ENCODE data around the gene SPSB2. TPM values are rescaled to one million over a fixed set of nuclear protein-coding genes. Genes with fewer than 3 reads are reported as not detected.

Gene SPSB2
- total RNA-seq, 1 experiment from 2014 or later = 8.1 TPM

DNA sequence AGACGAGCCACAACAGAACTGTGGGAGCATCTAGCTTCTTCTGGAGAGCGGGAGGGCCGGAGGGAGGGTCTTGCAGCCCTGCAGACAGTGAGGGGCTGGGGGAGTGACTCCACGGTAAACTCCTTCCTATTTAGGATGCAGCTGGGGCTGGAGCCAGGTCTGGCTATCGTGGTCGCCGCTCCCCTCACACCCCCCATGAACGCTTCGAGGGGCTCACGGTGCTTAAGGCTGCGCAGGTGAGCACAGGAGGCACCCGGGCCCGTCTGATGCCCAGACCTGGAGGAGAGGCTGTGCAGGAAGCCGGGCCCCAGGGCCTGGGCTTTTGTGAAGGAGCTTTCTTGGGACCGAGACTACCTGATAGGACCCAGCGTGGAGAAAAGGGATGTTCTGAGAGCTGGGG lies 36.3 kb downstream of the SPSB2 start:
- ChIA-PET CTCF (no interaction called here), POLR2A (ENCODE audit: low non-redundant PET) (no interaction called here)
- no peak for TF ChIP-seq EZH2 (IDR thresholded peaks at IDR 0.05; ENCODE audit: borderline replicate concordance, low read depth, low read length, poor library complexity, severe bottlenecking)
- TF ChIP-seq, protein P1, sequence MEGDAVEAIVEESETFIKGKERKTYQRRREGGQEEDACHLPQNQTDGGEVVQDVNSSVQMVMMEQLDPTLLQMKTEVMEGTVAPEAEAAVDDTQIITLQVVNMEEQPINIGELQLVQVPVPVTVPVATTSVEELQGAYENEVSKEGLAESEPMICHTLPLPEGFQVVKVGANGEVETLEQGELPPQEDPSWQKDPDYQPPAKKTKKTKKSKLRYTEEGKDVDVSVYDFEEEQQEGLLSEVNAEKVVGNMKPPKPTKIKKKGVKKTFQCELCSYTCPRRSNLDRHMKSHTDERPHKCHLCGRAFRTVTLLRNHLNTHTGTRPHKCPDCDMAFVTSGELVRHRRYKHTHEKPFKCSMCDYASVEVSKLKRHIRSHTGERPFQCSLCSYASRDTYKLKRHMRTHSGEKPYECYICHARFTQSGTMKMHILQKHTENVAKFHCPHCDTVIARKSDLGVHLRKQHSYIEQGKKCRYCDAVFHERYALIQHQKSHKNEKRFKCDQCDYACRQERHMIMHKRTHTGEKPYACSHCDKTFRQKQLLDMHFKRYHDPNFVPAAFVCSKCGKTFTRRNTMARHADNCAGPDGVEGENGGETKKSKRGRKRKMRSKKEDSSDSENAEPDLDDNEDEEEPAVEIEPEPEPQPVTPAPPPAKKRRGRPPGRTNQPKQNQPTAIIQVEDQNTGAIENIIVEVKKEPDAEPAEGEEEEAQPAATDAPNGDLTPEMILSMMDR (conservative IDR thresholded peaks at IDR 0.05; ENCODE audit: low read depth, low read length) = no peak
- no peak overlapping the region for H3K4me3 ChIP-seq (ENCODE audit: low read depth, low read length, poor library complexity, severe bottlenecking)
- BruUV-seq (replicated peaks) = no TSS peak
- intact Hi-C loops (cut with micrococcal nuclease; ENCODE audit: unreplicated experiment) = no loop called here
- H3K4me1 ChIP-seq (ENCODE audit: insufficient read depth, low read length, poor library complexity, severe bottlenecking) = no peaks in the 10 kb centered on the region
- no peak for DNase-seq (ENCODE audit: low spot score)
- H3K36me3 ChIP-seq (ENCODE audit: insufficient read depth, low read length, poor library complexity, severe bottlenecking) = peaks cover 51% of the 10 kb centered on the region
- no peaks in the 10 kb centered on the region for H3K27me3 ChIP-seq (replicated peaks; ENCODE audit: insufficient read depth, low read depth, low read length, poor library complexity)
- no peaks in the 10 kb centered on the region for H3K9me3 ChIP-seq (ENCODE audit: low read depth, low read length, poor library complexity, severe bottlenecking)
- no peak overlapping the region for H3K27ac ChIP-seq (ENCODE audit: low read depth, low read length, poor library complexity, severe bottlenecking)

DNA sequence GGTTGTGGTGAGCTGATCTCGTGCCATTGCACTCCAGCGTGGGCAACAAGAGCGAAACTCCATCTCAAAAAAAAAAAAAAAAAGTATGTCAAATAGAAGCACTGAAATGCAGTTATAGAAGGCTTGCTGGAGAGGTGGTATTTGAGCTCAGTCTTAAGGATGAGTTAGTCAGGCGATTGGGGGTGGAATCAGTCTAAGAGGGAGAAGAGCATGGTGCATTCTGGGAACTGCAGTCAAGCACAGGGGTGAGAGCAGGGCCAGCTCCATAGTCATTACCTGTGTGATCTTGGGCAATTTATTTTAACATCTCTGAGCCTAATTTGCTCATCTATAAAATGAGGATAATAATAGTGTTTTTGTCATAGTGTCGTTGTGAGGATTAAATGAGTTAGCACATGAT lies 38.2 kb downstream of the SPSB2 start:
- TF ChIP-seq EZH2 (IDR thresholded peaks at IDR 0.05; ENCODE audit: borderline replicate concordance, low read depth, low read length, poor library complexity, severe bottlenecking) = no peak
- TF ChIP-seq, protein P1 (conservative IDR thresholded peaks at IDR 0.05; ENCODE audit: low read depth, low read length) = no peak
- no peaks in the 10 kb centered on the region for H3K9me3 ChIP-seq (ENCODE audit: low read depth, low read length, poor library complexity, severe bottlenecking)
- ChIA-PET POLR2A (ENCODE audit: low non-redundant PET) (interaction anchor here (1.0 kb wide), 1 partner anchor 9 kb away, joined by 3 read pairs; no protein-coding TSS in a partner anchor), CTCF (interaction anchor here (0.9 to 1.4 kb wide), 2 partner anchors 38 to 277 kb away, joined by 5 to 8 read pairs; partner anchors contain the start of gene SPSB2)
- no peak overlapping the region for H3K4me3 ChIP-seq (ENCODE audit: low read depth, low read length, poor library complexity, severe bottlenecking)
- no peaks in the 10 kb centered on the region for H3K27me3 ChIP-seq (replicated peaks; ENCODE audit: insufficient read depth, low read depth, low read length, poor library complexity)
- intact Hi-C loops (cut with micrococcal nuclease; ENCODE audit: unreplicated experiment) = no loop called here
- BruUV-seq (replicated peaks) = no TSS peak
- no peaks in the 10 kb centered on the region for H3K4me1 ChIP-seq (ENCODE audit: insufficient read depth, low read length, poor library complexity, severe bottlenecking)
- H3K27ac ChIP-seq (ENCODE audit: low read depth, low read length, poor library complexity, severe bottlenecking) = no peak overlapping the region
- no peak for DNase-seq (ENCODE audit: low spot score)
- peaks cover 66% of the 10 kb centered on the region for H3K36me3 ChIP-seq (ENCODE audit: insufficient read depth, low read length, poor library complexity, severe bottlenecking)

DNA sequence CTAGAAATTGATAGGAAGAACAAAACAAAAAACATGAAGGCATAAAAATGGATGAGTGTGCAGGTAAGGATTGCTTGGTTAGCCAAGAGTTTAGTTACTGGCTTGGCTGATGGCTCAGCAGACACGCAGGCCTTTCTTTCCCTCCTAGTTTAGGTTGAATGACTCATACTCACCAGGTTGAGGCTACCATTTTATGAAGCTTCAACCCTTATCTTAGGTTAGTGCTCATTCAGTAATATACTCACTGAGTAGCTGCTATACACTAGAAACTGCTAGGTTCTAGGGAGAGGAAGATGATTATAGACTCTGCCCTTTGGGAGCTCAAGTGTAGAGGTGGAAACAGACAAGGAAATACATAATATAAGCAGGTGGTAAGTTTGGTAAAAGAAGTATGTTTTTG lies 38.8 kb downstream of the SPSB2 start:
- ChIA-PET POLR2A (ENCODE audit: low non-redundant PET) (interaction anchor here (1.0 kb wide), 1 partner anchor 9 kb away, joined by 3 read pairs; no protein-coding TSS in a partner anchor), CTCF (interaction anchor here (0.5 to 1.4 kb wide), 3 partner anchors 21 to 276 kb away, joined by 3 to 8 read pairs (median 5); partner anchors contain the start of gene SPSB2)
- Histone ChIP-seq H3K4me3 (ENCODE audit: low read depth, low read length, poor library complexity, severe bottlenecking) (no peak overlapping the region), H3K27ac (ENCODE audit: low read depth, low read length, poor library complexity, severe bottlenecking) (no peak overlapping the region), H3K9me3 (ENCODE audit: low read depth, low read length, poor library complexity, severe bottlenecking) (no peaks in the 10 kb centered on the region), H3K4me1 (ENCODE audit: insufficient read depth, low read length, poor library complexity, severe bottlenecking) (no peaks in the 10 kb centered on the region), H3K36me3 (ENCODE audit: insufficient read depth, low read length, poor library complexity, severe bottlenecking) (peaks cover 63% of the 10 kb centered on the region), H3K27me3 (replicated peaks; ENCODE audit: insufficient read depth, low read depth, low read length, poor library complexity) (no peaks in the 10 kb centered on the region)
- no peak for DNase-seq (ENCODE audit: low spot score)
- no TSS peak for BruUV-seq (replicated peaks)
- TF ChIP-seq, protein P1 (conservative IDR thresholded peaks at IDR 0.05; ENCODE audit: low read depth, low read length) = no peak
- no peak for TF ChIP-seq EZH2 (IDR thresholded peaks at IDR 0.05; ENCODE audit: borderline replicate concordance, low read depth, low read length, poor library complexity, severe bottlenecking)
- intact Hi-C loops (cut with micrococcal nuclease; ENCODE audit: unreplicated experiment) = no loop called here
